Measurements from ENCODE around the gene LRRC4C.

- TF ChIP-seq, protein P1, sequence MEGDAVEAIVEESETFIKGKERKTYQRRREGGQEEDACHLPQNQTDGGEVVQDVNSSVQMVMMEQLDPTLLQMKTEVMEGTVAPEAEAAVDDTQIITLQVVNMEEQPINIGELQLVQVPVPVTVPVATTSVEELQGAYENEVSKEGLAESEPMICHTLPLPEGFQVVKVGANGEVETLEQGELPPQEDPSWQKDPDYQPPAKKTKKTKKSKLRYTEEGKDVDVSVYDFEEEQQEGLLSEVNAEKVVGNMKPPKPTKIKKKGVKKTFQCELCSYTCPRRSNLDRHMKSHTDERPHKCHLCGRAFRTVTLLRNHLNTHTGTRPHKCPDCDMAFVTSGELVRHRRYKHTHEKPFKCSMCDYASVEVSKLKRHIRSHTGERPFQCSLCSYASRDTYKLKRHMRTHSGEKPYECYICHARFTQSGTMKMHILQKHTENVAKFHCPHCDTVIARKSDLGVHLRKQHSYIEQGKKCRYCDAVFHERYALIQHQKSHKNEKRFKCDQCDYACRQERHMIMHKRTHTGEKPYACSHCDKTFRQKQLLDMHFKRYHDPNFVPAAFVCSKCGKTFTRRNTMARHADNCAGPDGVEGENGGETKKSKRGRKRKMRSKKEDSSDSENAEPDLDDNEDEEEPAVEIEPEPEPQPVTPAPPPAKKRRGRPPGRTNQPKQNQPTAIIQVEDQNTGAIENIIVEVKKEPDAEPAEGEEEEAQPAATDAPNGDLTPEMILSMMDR (IDR thresholded peaks at IDR 0.05): no peak
- no peak for TF ChIP-seq POLR2A (IDR thresholded peaks at IDR 0.05)
Measured at GRCh38 chr11:41400124-41400523, 59.3 kb downstream of the LRRC4C start.
